Osteoblast (primary cell): ENCODE data around the gene PRR19. TPM values are rescaled to one million over a fixed set of nuclear protein-coding genes. Genes with fewer than 3 reads are reported as not detected.

Source experiments
- DNase-seq: peaks from one replicate; pipeline ENCODE4 v3.0.0; 2011; ENCODE audit warnings: low spot score, mixed read lengths; ENCODE audit not compliant: insufficient read length; ENCODE audit errors: missing footprints
- H2AFZ ChIP-seq: 2 replicates; pipeline ENCODE4 v1.6.0; 2011; ENCODE audit warnings: mild to moderate bottlenecking, low read length
- H3K27ac ChIP-seq: 2 replicates; pipeline ENCODE4 v1.5.1; 2011; ENCODE audit warnings: mild to moderate bottlenecking, low read depth, low read length, moderate library complexity
- H3K27me3 ChIP-seq: 2 replicates; pipeline ENCODE4 v1.6.0; 2012; ENCODE audit warnings: mild to moderate bottlenecking, control low read depth, inconsistent platforms, low read length, moderate library complexity; ENCODE audit not compliant: insufficient read depth
- H3K36me3 ChIP-seq: 2 replicates; pipeline ENCODE4 v1.5.1; 2011; ENCODE audit warnings: mild to moderate bottlenecking, low read length, control low read depth, moderate library complexity; ENCODE audit not compliant: insufficient read depth
- H3K4me1 ChIP-seq: 2 replicates; pipeline ENCODE4 v1.5.1; 2011; ENCODE audit warnings: mild to moderate bottlenecking, low read length, control low read depth, moderate library complexity; ENCODE audit not compliant: insufficient read depth
- H3K4me2 ChIP-seq: 2 replicates; pipeline ENCODE4 v1.6.0; 2011; ENCODE audit warnings: mild to moderate bottlenecking, low read length; ENCODE audit not compliant: insufficient read depth
- H3K4me3 ChIP-seq: fragments of 200-600 bp; sonication (generic); 3 replicates; pipeline ENCODE4 v1.5.1; 2012; ENCODE audit warnings: mild to moderate bottlenecking, low read length, inconsistent platforms; ENCODE audit not compliant: insufficient read depth
- H3K79me2 ChIP-seq: 2 replicates; pipeline ENCODE4 v1.6.0; 2012; ENCODE audit warnings: mild to moderate bottlenecking, low read length, control low read depth, inconsistent platforms; ENCODE audit not compliant: insufficient read depth
- H3K9me3 ChIP-seq: 2 replicates; pipeline ENCODE4 v1.5.1; 2011; ENCODE audit warnings: low read depth, low read length, control low read depth
- H4K20me1 ChIP-seq: 2 replicates; pipeline ENCODE4 v1.6.0; 2012; ENCODE audit warnings: mild to moderate bottlenecking, low read length, control low read depth; ENCODE audit not compliant: insufficient read depth
- CTCF ChIP-seq: IDR thresholded peaks from 2 replicates; pipeline ENCODE4 v1.5.1; 2011; ENCODE audit warnings: mild to moderate bottlenecking, low read depth, low read length, moderate library complexity; ENCODE audit errors: extremely low read depth
- total RNA-seq: library from RNA; depleted of rRNA; stranded (reverse); fragments of >200 nt; gene quantifications from 2 replicates; pipeline ENCODE4 v1.2.3, GENCODE V29; 2012

PRR19 gene
- total RNA-seq, 1 donor, result 0.36 TPM

- Histone ChIP-seq H3K79me2 (no peaks in the 10 kb centered on the region), H2AFZ (no peak overlapping the region), H3K4me3 (no peak overlapping the region)
Observed at GRCh38 chr19:42316223-42317211, 14.6 kb downstream of the PRR19 start.

GRCh38 chr19:42317535-42317934, 15.6 kb downstream of the PRR19 start:
- Histone ChIP-seq H3K4me1 (no peaks in the 10 kb centered on the region), H3K9me3 (no peaks in the 10 kb centered on the region), H2AFZ (no peak overlapping the region), H3K4me2 (no peak overlapping the region), H3K27ac (no peak overlapping the region), H4K20me1 (peaks cover 4% of the 10 kb centered on the region), H3K79me2 (no peaks in the 10 kb centered on the region), H3K36me3 (no peaks in the 10 kb centered on the region), H3K4me3 (no peak overlapping the region), H3K27me3 (peaks cover 33% of the 10 kb centered on the region)
- peak; percentile 77 for DNase-seq
- no peak for TF ChIP-seq CTCF

More at GRCh38 chr19:42316223-42317211, 14.6 kb downstream of the PRR19 start:
- Histone ChIP-seq H3K27me3 (peaks cover 33% of the 10 kb centered on the region), H3K27ac (no peak overlapping the region), H3K36me3 (no peaks in the 10 kb centered on the region), H3K4me1 (no peaks in the 10 kb centered on the region), H4K20me1 (peaks cover 4% of the 10 kb centered on the region), H3K4me2 (no peak overlapping the region), H3K9me3 (no peaks in the 10 kb centered on the region)
- peak; percentile 91 for DNase-seq
- no peak for TF ChIP-seq CTCF

DNA sequence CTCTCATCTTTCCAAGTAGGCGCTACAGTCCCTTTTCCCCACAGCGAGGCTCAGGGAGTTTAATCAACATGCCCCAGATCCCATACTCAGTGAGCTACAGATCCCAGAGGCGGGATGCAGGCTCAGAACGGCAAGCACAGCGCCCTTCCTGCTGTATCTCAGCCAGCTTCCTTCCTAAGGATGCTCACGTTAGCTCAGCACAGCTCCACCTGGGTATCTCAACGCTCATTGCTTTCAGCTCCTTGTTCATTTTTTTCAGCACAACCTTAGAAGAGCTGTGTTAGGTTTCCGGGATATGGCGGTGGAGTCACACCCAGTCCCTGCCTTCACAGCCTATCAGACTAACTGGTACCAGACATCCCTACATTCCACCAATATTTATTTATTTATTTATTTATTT, 20.4 kb downstream of the PRR19 start:
- Histone ChIP-seq H3K36me3 (no peaks in the 10 kb centered on the region), H3K4me2 (no peak overlapping the region), H3K27ac (no peak overlapping the region), H2AFZ (no peak overlapping the region), H4K20me1 (no peaks in the 10 kb centered on the region), H3K4me1 (peaks cover 13% of the 10 kb centered on the region), H3K9me3 (no peaks in the 10 kb centered on the region), H3K4me3 (no peak overlapping the region), H3K27me3 (peaks cover 33% of the 10 kb centered on the region), H3K79me2 (peaks cover 16% of the 10 kb centered on the region)
- no peak for TF ChIP-seq CTCF
- DNase-seq, result peak; percentile 74

DNA sequence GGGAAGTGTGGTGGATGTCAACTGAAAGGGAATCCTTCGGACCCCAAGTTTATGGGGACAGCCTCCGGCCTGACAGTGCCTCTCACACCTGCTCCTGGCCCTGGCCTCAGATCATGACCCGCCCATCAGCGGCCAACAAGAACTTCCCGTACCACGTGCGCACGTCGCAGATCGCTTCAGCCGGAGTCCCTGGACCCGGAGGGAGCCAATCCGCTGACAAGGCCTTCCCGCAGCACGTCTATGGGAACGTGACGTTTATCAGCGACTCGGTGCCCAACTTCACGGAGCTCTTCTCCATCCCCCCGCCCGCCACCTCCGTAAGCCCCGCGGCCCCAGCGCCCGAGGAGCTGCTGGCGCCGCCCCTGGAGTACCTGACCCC, 21.5 kb downstream of the PRR19 start:
- no peak overlapping the region for H2AFZ ChIP-seq
- peak; percentile 37 for DNase-seq

More for the DNA sequence above, 21.5 kb downstream of the PRR19 start:
- Histone ChIP-seq H3K27ac (no peak overlapping the region), H3K9me3 (no peaks in the 10 kb centered on the region), H4K20me1 (no peaks in the 10 kb centered on the region), H3K4me1 (peaks cover 13% of the 10 kb centered on the region), H3K4me2 (no peak overlapping the region), H3K79me2 (peaks cover 26% of the 10 kb centered on the region), H3K36me3 (no peaks in the 10 kb centered on the region), H3K4me3 (no peak overlapping the region), H3K27me3 (peaks cover 33% of the 10 kb centered on the region)
- TF ChIP-seq CTCF, result no peak
